Renal pelvis (tissue), 4 donors: ENCODE results near the gene ANGPTL2. TPM values are rescaled to one million over a fixed set of nuclear protein-coding genes. Genes with fewer than 3 reads are reported as not detected.

Source experiments
- DNase-seq: peaks from one replicate; pipeline ENCODE4 v3.0.0-alpha.2; 2013
- polyA plus RNA-seq, 3 donors: library from polyadenylated mRNA; unstranded; fragments of 120-200 nt; gene quantifications; one replicate each; pipeline ENCODE4 v1.2.1, GENCODE V29; 2013; ENCODE audit not compliant: insufficient read length in 3 of 3

The ANGPTL2 gene
- polyA plus RNA-seq, 3 donors: 6.8 to 10.1 (median 8.3) TPM

DNA sequence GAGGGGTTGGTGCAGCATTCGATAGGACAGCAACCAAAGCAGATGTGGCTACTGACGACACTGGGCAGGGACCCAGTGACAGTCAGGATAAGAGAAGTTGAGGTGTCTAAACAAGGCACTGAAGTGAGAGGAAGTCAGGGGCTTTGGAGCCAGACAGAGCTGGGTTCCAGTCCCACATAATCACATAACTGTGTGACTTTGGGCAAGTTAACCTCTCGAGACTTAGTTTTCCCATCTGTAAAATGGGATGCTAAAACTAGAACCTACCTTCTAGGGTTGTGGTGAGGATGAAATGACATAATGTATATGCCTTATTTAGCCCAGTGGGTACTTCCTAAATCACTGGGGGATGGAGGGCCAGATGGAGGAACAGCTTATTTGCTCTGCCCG, 3.1 kb downstream of the ANGPTL2 start:
- DNase-seq: no peak

DNA sequence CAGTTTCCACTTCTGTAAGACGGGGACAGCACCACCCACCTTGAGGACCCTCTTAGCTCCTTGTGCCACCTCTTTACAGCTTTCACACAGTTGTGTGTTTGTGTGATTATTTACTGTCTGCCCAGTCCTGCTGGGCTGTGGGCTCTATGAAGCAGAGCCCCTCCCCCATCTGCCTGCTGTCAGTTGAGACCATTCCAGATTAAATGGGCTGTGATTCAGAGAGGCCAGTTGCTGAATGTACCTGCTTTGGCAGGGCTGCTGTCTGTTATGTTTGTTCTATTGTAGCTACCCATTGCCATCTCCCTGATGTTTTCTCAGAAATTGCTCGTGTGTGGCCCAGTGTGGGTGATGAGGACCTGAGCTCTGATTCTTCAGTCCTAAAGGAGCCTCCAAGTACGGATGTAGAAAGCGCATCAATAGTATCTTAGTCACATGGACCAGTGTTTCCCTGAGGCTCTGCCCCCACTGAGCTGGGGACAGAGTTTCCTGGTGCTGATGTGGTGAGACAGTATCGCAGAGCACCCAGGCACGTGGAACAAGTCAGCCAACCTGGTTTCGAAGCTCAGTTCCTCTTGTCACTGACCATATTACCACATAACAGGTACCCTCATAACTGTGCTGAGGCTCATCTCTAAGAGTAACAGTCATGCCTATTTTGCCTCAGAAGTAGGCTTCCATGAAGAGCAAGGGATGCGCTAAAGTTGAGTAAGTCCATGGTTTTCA, 3.7 kb downstream of the ANGPTL2 start:
- DNase-seq: no peak

DNA sequence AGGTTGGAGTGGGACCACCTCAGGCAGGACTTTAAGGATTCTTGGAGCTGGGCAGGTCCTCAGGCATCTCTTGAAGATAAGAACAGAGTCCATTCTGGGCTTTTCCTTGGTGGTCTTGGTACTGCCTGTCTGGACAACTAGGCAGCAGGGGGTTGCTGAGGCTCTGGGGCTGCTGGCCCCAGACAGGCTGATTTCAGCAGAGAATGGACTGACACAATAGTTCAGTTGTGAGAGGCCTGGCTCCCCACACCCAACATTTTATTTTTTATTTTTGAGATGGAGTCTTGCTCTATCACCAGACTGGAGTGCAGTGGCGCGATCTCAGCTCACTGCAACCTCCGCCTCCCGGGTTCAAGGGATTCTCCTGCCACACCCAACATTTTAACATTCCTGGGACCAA, 4.6 kb downstream of the ANGPTL2 start:
- no peak for DNase-seq

DNA sequence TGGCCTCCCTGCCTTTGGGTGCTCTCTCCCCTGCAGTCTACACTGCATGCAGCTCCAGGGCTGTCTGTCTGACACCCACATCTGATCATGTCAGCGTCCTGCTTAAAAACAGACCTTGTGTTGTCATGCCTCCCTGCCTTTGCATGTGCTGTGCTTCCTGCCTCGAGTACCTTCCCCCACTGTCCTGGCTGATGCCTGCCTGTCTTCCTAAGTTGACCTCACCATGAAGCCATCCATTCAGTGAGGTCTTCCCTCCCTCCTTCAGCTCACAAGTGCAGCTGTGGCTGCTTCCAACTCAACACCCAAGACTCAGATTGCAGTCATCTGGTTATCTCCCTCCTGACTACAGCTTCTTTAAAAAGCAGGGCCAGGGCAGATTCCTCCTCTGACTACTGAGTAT, 5.5 kb downstream of the ANGPTL2 start:
- no peak for DNase-seq

DNA sequence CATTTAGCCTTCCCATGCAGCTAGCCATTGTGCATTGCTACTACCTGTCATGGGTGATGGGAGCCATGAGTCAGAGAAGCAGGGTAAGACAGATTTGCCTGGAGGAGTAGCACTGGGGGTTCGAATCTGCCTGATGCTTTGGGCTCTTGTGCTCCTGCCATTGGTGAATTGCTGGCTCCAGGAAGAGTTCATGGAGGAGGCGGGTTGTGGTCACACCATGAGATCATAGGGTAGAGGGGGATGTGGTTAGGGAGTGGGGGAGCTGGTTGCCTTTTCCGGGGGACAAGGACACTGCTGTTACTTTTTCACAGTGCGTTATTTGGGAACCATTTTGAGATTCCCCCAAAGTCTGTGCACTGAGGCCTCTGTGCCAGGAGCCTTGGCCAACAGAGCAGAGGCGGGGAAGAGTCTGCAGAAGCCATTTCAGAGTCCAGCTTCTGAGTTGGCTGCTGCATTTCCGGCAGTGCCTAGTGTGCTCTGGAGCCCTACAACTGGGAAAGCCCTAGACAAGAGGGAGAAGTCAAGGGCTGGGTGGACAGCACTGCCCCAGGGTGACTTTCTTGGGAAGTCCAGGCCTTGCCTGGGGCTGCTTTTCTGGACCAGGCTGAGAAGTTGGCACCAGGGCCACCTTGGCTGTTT, 6.2 kb downstream of the ANGPTL2 start:
- DNase-seq: no peak

DNA sequence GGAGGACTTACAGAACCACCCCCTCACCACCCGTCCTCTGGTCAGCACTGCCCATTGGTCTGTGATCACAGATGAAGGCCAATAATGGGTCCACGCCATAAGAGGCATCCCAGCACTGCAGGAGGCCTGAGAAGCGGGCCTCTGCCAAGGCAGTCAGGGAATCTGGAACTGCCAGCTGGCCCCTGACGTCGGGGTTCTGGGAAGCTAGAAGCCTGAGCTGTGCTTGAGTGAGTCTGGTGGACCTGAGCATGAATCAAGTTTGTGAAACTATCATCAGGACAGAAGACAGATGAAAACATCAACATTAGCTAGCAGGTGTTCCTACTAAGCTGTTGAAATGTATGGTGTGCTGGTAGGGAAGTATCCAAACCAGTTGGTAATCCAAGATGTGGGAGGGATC, 7.8 kb downstream of the ANGPTL2 start:
- DNase-seq: no peak

DNA sequence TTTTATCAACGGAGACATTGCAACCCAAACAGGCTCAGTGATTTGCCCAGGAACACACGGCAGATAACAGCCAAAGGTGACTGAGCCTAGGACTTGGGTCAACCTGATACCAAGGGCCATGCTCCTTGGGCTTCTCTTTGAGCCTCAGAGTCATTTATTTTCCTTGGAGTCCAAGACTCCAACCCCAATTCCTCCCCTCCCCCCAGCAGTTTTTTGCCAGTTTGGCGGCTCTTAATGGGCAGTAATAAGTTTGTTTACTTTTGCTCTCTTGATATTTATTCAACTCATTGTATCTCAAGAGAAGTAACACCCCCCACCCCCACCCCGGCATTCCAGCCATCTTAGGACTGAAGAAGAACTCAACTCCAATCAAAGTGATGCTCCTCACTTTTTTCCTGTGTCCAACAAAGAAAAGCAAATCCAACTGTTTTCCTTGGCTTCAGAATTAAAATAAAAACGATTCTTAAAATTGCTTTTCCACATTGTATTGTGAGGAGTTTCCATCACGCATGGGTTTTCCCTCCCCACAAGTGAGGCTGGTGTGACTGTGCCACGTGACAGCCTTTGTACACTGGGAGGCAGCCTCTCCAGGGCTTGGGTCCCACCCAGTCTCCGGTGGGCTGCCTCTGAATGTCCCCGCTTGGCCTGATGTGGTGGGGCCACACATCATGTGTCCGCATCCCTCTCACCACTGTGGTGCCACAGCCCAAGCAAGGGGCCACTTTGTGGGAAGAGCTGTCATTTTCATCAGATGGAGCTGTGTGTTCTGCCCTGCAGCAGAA, 9.1 kb downstream of the ANGPTL2 start:
- no peak for DNase-seq

DNA sequence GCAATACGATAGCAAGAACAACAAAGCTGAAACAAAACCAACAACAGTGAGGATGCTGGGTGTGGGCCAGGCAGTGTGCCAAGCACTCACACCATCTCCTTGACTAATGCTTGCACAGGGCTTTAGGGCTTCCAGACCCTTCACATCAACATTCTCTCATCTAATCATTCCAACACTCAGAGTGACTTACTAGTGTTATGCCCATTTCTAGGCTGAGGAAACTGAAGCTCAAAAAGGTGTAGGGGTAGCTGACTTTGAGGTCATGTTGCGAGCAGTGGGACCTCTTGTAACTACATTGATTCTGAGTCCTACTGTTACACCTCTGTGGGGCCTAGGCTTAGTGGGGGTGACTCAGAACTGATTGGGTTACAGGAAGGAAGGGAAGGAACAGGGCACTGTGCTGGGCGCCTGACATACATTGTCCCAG, 9.7 kb downstream of the ANGPTL2 start:
- DNase-seq: no peak

DNA sequence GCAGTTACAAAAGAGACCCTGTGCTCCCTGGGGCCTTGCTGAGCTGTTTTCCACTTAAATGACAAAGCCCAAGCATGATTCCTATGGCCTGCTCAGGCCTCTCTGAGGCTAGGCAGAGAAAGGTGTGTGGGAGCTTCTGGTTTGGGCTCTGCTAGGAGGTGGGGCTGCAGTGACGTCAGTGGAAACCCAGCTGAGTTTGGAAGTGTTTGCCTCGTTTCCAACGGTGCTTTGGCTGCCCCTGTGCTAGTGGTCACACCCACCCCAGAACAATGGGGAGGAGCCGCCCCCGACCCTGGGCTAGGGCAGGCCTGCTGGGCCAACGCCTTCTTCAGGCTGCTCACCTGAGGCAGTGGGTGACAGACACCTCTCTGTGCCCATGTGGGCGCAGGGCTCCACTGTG, 10.4 kb downstream of the ANGPTL2 start:
- no peak for DNase-seq

DNA sequence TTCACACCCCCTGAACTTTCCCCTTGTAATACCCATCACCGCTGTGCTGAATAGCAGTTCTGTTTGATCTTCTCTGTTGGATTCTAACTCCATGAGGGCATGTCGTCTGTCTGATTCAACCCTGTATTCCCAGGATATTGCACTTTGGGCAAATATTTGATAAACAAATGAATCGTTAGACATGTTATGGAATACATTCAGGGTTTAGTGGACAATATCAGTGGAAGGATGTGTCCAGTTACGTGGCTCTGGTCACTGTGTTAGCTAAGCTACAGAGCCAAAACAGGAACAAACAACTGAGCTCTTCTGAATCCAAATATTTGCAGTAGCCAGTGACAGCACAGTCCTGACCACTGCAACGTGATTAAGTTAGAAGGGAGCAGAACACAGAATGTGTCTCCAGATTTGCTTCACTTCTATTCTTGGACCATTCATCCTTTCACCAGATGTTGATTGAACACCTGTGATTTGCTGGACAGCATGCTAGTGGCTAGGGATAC, 13.2 kb downstream of the ANGPTL2 start:
- no peak for DNase-seq

DNA sequence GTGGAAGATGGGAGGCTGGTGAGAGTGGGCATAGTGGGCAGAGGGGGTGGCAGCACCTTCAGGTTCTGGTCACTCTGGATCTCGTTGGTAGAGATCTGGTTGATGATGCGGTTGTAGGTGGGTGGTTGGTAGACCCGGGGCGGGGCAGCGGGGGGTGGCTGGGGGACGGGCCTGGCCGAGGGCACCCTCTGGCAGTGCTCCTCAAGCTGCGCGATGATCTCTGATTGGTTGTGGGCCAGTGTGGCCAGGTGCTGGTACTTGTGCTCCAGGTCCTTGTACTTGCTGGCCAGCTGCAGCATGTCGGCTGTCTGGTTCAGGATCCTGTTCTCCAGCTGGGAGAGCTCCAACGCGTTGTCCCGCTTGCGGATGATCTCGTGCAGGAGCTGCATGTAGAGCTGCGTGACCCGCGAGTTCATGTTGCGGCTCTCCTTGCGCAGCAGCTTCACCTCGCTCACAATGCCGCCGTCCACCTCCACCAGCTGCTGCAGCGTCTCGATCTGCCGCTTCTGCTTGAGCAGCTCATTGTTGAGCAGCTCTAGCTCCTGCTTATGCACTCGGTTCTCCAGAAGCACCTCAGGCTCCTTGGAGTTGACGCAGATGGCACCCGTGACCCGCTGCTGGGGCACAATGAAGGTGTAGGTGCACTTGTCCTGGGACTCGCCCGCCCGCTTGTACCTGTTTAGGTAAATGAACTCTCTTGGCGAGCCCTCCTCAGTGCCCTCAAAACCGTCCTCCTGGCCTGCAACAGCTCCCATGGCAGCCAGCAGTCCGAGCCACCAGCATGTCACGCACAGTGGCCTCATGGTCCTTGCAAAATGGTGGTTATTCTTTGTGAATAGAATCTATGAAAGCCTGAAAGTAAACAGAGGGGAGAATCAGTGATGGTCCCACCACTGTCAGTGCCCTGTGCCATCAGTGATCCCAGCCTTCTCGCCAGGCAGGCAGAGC, 14.2 kb downstream of the ANGPTL2 start:
- DNase-seq: no peak

DNA sequence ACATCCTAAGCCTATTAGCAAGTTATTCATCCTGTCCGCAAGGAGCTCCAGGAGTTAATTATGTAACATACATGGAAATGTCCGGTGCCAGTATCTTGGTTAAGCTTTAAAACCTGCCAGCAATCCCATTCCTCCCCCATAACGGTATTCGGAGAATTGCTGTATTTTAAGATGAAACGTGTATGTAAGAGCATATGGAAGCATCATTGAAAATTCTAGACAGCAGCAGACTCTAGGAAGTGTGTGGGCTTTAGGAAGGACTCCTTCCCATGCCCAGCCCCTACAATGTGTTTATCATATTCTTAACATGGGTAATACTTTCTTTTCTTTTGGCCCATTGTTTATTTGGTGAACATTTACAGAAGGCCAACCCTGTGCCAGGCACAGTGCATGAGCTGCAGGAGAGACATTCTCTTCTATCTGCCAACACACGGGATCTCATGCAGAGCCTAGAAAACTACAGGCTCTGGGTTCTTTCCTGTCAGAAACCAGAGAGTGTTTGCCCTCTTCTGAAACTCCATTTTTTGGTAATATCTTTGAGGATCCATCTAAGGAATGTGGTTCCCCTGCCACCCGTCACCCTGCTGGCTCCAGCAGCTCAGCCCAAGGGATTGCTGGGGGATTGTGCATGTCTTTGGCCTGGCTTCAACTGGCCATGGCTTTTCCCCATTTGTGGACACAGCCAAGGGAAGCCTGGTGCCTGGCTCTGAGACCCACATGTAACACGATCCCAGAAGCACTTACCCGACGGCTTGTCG, 15.1 kb downstream of the ANGPTL2 start:
- DNase-seq: no peak

DNA sequence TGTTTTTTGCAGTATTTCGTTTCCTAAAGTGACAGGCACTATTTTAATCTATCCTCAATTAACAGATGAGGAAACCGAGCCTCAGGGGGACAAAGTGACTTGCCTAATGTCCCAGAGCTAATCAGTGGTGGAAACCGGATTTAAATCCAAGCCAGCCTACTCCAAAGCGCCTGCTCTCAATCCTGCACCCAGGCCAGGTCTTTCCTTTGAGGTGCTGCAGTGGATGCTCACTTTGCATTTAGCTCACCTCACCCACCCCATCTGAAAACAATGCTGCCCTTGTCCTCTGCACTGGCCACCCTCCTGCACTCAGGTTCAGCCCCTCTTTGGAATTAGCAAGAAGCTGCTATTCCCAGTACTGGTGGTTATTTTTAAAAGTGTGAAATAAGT, 16.0 kb downstream of the ANGPTL2 start:
- DNase-seq: no peak

DNA sequence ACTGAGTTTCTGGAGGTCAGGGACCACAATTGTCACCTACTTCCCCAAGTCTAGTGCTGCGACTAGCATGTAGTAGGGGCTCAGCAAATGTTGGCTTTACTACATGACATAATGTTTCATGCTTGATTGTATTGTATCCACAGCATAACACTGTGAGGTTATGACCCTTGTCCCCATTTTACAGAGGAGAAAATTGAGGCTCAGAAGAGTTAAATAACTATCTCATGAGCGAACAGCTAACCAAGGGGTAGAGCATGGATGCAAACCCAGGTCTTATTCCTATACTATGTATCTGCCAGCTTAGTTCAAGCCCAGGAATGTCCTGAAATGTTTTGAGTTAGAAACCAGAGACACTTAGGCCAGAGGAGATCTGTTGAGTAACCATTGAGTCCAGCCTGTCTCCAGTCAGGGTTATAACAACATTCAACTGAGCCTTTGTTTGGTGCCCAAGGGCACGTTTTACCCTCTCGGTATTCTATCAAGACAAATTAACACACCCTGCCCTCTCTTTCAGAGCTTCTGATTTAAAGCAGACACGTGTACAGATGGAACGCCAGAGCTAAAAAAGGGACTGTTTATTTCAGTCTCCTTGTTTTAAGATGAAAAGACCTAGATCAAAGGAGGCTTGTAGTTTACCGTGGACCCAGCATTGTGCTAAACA, 16.5 kb downstream of the ANGPTL2 start:
- no peak for DNase-seq

DNA sequence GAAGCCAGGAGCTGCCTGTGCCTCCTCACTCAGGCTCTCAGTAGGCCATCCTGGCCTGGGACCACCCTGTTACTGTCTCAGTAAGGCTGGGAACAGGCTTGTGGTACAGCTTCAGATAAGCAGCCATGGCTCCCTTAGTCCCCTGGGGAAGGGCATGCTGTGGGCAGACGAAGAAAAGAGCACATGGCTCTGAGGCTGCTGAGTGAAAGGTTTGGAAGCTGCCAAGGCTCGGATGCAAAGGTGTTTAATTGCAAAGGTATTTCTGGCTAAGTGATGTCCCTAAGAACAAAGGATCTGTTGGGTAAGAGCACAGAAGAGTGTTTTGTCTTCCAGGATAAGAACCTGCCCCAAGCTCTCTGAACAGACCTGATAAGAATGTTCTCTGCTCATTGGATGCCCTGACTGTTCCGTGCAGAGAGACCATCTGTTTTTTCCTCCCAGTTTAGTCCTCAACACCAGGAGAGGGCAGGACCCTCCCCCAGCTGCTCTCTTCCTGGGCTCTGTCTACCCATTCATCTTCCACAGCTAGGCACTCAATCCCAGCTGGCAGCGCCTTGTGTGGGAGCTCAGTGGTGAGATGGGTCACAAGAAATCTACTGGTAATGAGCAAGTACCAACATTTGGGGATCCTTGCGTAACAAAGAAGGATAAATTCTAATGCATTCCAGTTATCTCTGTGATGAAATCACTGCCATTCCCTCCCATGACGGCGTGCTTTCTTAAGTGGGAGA, 17.7 kb downstream of the ANGPTL2 start:
- DNase-seq: no peak

DNA sequence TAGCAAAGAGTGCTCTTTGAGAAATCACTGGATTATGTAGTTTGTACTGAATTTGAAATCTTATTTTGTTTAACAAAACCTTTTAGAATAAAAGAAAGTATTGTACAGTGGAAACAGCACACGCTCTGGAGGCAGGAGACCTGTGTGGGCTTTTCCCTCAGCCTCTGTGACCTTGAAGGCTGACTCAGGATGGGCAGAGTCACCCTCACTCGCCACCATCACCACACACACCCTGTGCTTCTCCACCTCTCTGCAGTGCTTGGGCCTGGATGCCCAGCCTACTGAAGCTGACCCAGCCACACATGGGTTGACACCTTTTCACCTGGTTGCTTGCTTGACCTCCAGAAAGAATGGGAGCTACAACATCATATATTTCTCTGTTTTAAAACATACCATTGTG, 19.6 kb downstream of the ANGPTL2 start:
- no peak for DNase-seq

DNA sequence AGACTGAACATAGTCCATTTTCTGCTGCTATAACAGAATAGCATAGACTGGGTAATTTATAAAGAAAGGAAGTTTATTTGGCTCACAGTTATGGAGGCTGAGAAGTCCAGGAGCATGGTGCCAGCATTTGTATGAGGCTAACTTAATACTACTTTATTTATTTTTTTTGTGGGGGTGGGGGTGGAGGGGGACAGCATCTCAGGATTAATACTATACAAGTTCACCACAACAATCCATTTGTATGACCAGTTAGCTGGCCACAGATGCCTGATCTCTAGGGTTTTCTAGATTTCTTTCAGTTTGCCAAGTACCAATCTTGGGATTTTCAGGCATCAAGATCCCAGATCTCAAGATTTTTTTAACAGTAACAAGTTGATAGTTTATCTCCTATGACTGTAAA, 20.3 kb downstream of the ANGPTL2 start:
- DNase-seq: no peak

DNA sequence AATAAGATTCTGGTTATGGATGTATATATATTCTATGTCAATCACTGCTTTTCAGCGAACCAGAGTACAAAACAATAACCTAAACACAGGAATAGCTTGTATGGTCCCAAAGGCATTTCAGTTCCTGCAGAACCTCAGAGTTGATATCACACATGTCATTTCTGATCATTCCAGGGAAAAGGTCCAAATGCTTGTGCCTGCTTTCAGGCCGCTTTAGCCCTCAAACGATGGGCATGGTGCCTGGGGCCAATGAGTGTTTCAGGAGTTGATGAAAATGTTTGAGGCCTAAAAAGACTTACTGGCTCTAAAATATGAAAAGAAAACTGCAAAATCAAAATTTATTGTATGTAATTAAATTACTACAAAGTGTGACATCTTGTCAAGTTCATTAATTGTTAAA, 22.8 kb downstream of the ANGPTL2 start:
- DNase-seq: no peak

DNA sequence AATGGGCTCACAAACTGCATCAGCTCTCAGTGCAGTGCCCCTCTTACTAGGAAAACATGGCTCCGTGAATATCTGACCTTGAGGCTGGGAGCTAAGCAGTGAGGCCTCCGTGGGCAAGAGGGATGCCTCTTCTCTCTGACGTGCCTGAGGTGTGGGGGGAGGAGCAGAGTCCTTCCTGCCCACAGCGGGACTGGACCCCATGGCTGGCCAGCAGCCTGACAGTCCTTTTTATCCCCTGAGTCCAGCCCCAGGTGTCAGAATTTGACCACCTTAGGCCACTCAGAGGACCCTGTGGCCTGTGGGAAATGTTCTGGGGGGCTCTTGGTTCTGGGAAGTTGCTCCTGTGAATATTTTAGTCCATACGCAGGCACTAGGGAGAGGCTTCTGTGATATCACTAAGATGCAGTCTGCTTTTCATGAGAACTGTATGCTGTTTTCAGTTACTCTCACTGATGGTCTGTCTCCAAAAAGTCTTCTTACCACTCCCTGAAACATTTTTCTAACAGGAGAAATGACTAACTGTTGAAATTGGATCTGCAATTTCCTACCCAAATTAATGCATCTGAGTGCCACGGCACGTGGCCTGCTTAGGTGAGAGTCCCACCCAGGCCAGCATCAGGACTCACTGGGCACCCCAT, 23.4 kb downstream of the ANGPTL2 start:
- no peak for DNase-seq
